SJSA1 (cell line): ENCODE measurements around the gene PTPRH. TPM values are rescaled to one million over a fixed set of nuclear protein-coding genes. Genes with fewer than 3 reads are reported as not detected.

ENCODE experiments used
- DNase-seq, 2 experiments: peaks; one replicate each; pipeline ENCODE4 v3.0.0-alpha.2; 2015 to 2020; ENCODE audit warnings: low spot score in 2 of 2, low read depth in 1 of 2
- H3K27ac ChIP-seq: fragments of 250-450 bp; sonication (Bioruptor Pico); 2 replicates; pipeline ENCODE4 v1.5.1; 2020; ENCODE audit warnings: mild to moderate bottlenecking, moderate library complexity
- H3K27me3 ChIP-seq: fragments of 250-450 bp; sonication (Bioruptor Pico); replicated peaks from 2 replicates; pipeline ENCODE4 v1.5.1; 2020; ENCODE audit warnings: mild to moderate bottlenecking, moderate library complexity
- H3K36me3 ChIP-seq: fragments of 250-450 bp; sonication (Bioruptor Pico); 2 replicates; pipeline ENCODE4 v1.5.1; 2020; ENCODE audit warnings: mild to moderate bottlenecking
- H3K4me1 ChIP-seq: fragments of 250-450 bp; sonication (Bioruptor Pico); replicated peaks from 2 replicates; pipeline ENCODE4 v1.6.1; 2021; ENCODE audit warnings: mild to moderate bottlenecking
- H3K4me3 ChIP-seq: fragments of 250-450 bp; sonication (Bioruptor Pico); 2 replicates; pipeline ENCODE4 v1.5.1; 2020; ENCODE audit warnings: mild to moderate bottlenecking
- H3K9me3 ChIP-seq: fragments of 250-450 bp; sonication (Bioruptor Pico); replicated peaks from 2 replicates; pipeline ENCODE4 v1.5.1; 2020; ENCODE audit warnings: mild to moderate bottlenecking
- total RNA-seq: library from RNA; depleted of rRNA; stranded (reverse); fragments of >200 nt; shearing (Covaris generic); gene quantifications from 2 replicates; pipeline ENCODE4 v1.2.3, GENCODE V29; 2014

PTPRH gene
- total RNA-seq, 1 experiment from 2014 or later: 1.4 TPM

GRCh38 chr19:55250262-55251036 is 41.1 kb upstream of the PTPRH start:
- Histone ChIP-seq H3K27ac (no peak overlapping the region), H3K27me3 (no peaks in the 10 kb centered on the region), H3K9me3 (no peaks in the 10 kb centered on the region), H3K4me3 (no peak overlapping the region), H3K4me1 (no peaks in the 10 kb centered on the region), H3K36me3 (peaks cover 32% of the 10 kb centered on the region)
- no peak for DNase-seq

- Histone ChIP-seq H3K27me3 (no peaks in the 10 kb centered on the region), H3K27ac (no peak overlapping the region), H3K4me3 (no peak overlapping the region), H3K36me3 (peaks cover 31% of the 10 kb centered on the region), H3K4me1 (no peaks in the 10 kb centered on the region), H3K9me3 (no peaks in the 10 kb centered on the region)
- no peak for DNase-seq
Measured at GRCh38 chr19:55249841-55250240, 40.5 kb upstream of the PTPRH start.

GRCh38 chr19:55248704-55249103 is 39.4 kb upstream of the PTPRH start:
- DNase-seq: no peak
- H3K4me1 ChIP-seq: no peaks in the 10 kb centered on the region
- peaks cover 36% of the 10 kb centered on the region for H3K36me3 ChIP-seq
- H3K27me3 ChIP-seq: no peaks in the 10 kb centered on the region
- H3K27ac ChIP-seq: no peak overlapping the region
- H3K9me3 ChIP-seq: no peaks in the 10 kb centered on the region
- H3K4me3 ChIP-seq: no peak overlapping the region

GRCh38 chr19:55248166-55248675 is 38.9 kb upstream of the PTPRH start:
- DNase-seq: no peak
- Histone ChIP-seq H3K4me3 (no peak overlapping the region), H3K27me3 (no peaks in the 10 kb centered on the region), H3K4me1 (no peaks in the 10 kb centered on the region), H3K36me3 (peaks cover 39% of the 10 kb centered on the region), H3K9me3 (no peaks in the 10 kb centered on the region), H3K27ac (no peak overlapping the region)

- Histone ChIP-seq H3K4me1 (no peaks in the 10 kb centered on the region), H3K27me3 (no peaks in the 10 kb centered on the region), H3K27ac (no peak overlapping the region), H3K9me3 (no peaks in the 10 kb centered on the region), H3K4me3 (no peak overlapping the region), H3K36me3 (peaks cover 42% of the 10 kb centered on the region)
- no peak for DNase-seq
Measured at GRCh38 chr19:55247621-55248099, 38.4 kb upstream of the PTPRH start.

- Histone ChIP-seq H3K4me1 (no peaks in the 10 kb centered on the region), H3K4me3 (no peak overlapping the region), H3K27me3 (no peaks in the 10 kb centered on the region), H3K36me3 (peaks cover 49% of the 10 kb centered on the region), H3K27ac (no peak overlapping the region), H3K9me3 (no peaks in the 10 kb centered on the region)
- DNase-seq: no peak
Measured at GRCh38 chr19:55246462-55247451, 37.5 kb upstream of the PTPRH start.

GRCh38 chr19:55245236-55245904 is 36.1 kb upstream of the PTPRH start:
- Histone ChIP-seq H3K4me3 (no peak overlapping the region), H3K27me3 (no peaks in the 10 kb centered on the region), H3K27ac (no peak overlapping the region), H3K9me3 (no peaks in the 10 kb centered on the region), H3K4me1 (no peaks in the 10 kb centered on the region), H3K36me3 (peaks cover 59% of the 10 kb centered on the region)
- DNase-seq: peak in 1 of 2 experiments; percentile 39

GRCh38 chr19:55244004-55244680 is 34.8 kb upstream of the PTPRH start:
- no peak overlapping the region for H3K27ac ChIP-seq
- peaks cover 69% of the 10 kb centered on the region for H3K36me3 ChIP-seq
- DNase-seq: no peak
- no peaks in the 10 kb centered on the region for H3K27me3 ChIP-seq
- no peaks in the 10 kb centered on the region for H3K4me1 ChIP-seq
- no peaks in the 10 kb centered on the region for H3K9me3 ChIP-seq
- no peak overlapping the region for H3K4me3 ChIP-seq

- H3K4me3 ChIP-seq: no peak overlapping the region
- no peaks in the 10 kb centered on the region for H3K4me1 ChIP-seq
- H3K27ac ChIP-seq: no peak overlapping the region
- DNase-seq: no peak
- H3K27me3 ChIP-seq: no peaks in the 10 kb centered on the region
- peaks cover 85% of the 10 kb centered on the region for H3K36me3 ChIP-seq
- H3K9me3 ChIP-seq: no peaks in the 10 kb centered on the region
Measured at GRCh38 chr19:55242517-55242916, 33.2 kb upstream of the PTPRH start.

- Histone ChIP-seq H3K4me1 (no peaks in the 10 kb centered on the region), H3K9me3 (no peaks in the 10 kb centered on the region), H3K36me3 (peaks cover 86% of the 10 kb centered on the region), H3K27me3 (no peaks in the 10 kb centered on the region), H3K27ac (no peak overlapping the region), H3K4me3 (no peak overlapping the region)
- DNase-seq: no peak
Measured at GRCh38 chr19:55241935-55242464, 32.7 kb upstream of the PTPRH start.

- no peak for DNase-seq
- H3K4me3 ChIP-seq: no peak overlapping the region
- H3K27ac ChIP-seq: no peak overlapping the region
- H3K4me1 ChIP-seq: no peaks in the 10 kb centered on the region
- no peaks in the 10 kb centered on the region for H3K9me3 ChIP-seq
- H3K27me3 ChIP-seq: no peaks in the 10 kb centered on the region
- peaks cover 87% of the 10 kb centered on the region for H3K36me3 ChIP-seq
Measured at GRCh38 chr19:55241143-55241934, 32.0 kb upstream of the PTPRH start.

- H3K9me3 ChIP-seq: no peaks in the 10 kb centered on the region
- peaks cover 89% of the 10 kb centered on the region for H3K36me3 ChIP-seq
- H3K4me1 ChIP-seq: no peaks in the 10 kb centered on the region
- H3K27me3 ChIP-seq: no peaks in the 10 kb centered on the region
- H3K27ac ChIP-seq: no peak overlapping the region
- DNase-seq: no peak
- H3K4me3 ChIP-seq: no peak overlapping the region
Measured at GRCh38 chr19:55240713-55241020, 31.4 kb upstream of the PTPRH start.
